ENCODE data around the gene PDCD1LG2.

Gene PDCD1LG2

GRCh38 chr9:5611321-5612184 is 101.2 kb downstream of the PDCD1LG2 start:
- TF ChIP-seq POLR2AphosphoS5 (IDR thresholded peaks at IDR 0.05; ENCODE audit: low read depth) (no peak), SPI1 (IDR thresholded peaks at IDR 0.05; ENCODE audit: borderline replicate concordance, low read depth) (no peak), GABPA (IDR thresholded peaks at IDR 0.05; ENCODE audit: low read depth) (no peak), CTCF (IDR thresholded peaks at IDR 0.05; ENCODE audit: insufficient read depth, low read length) (no peak), REST (IDR thresholded peaks at IDR 0.05; ENCODE audit: insufficient replicate concordance, low read depth) (no peak)
- DNase-seq (ENCODE audit: low read depth in 1 of 2, low spot score in 1 of 2): no peak
- no peak overlapping the region for H3K4me3 ChIP-seq (replicated peaks; ENCODE audit: insufficient read depth, low read length)
- no peaks in the 10 kb centered on the region for H3K27me3 ChIP-seq (ENCODE audit: insufficient read depth, poor library complexity, severe bottlenecking)
- no peak overlapping the region for H3K27ac ChIP-seq (replicated peaks)

- no peak for DNase-seq (ENCODE audit: low read depth in 1 of 2, low spot score in 1 of 2)
- TF ChIP-seq GABPA (IDR thresholded peaks at IDR 0.05; ENCODE audit: low read depth) (no peak), SPI1 (IDR thresholded peaks at IDR 0.05; ENCODE audit: borderline replicate concordance, low read depth) (no peak), CTCF (IDR thresholded peaks at IDR 0.05; ENCODE audit: insufficient read depth, low read length) (no peak), POLR2AphosphoS5 (IDR thresholded peaks at IDR 0.05; ENCODE audit: low read depth) (no peak), REST (IDR thresholded peaks at IDR 0.05; ENCODE audit: insufficient replicate concordance, low read depth) (no peak)
- Histone ChIP-seq H3K27me3 (ENCODE audit: insufficient read depth, poor library complexity, severe bottlenecking) (no peaks in the 10 kb centered on the region), H3K4me3 (replicated peaks; ENCODE audit: insufficient read depth, low read length) (no peak overlapping the region), H3K27ac (replicated peaks) (no peak overlapping the region)
Observed at GRCh38 chr9:5612185-5612530, 101.8 kb downstream of the PDCD1LG2 start.

GRCh38 chr9:5614192-5614591 is 103.9 kb downstream of the PDCD1LG2 start:
- H3K27ac ChIP-seq (replicated peaks): no peak overlapping the region
- H3K27me3 ChIP-seq (ENCODE audit: insufficient read depth, poor library complexity, severe bottlenecking): no peaks in the 10 kb centered on the region
- H3K4me3 ChIP-seq (replicated peaks; ENCODE audit: insufficient read depth, low read length): no peak overlapping the region
- DNase-seq (ENCODE audit: low read depth in 1 of 2, low spot score in 1 of 2): no peak
- TF ChIP-seq CTCF (IDR thresholded peaks at IDR 0.05; ENCODE audit: insufficient read depth, low read length) (no peak), SPI1 (IDR thresholded peaks at IDR 0.05; ENCODE audit: borderline replicate concordance, low read depth) (no peak), POLR2AphosphoS5 (IDR thresholded peaks at IDR 0.05; ENCODE audit: low read depth) (no peak), REST (IDR thresholded peaks at IDR 0.05; ENCODE audit: insufficient replicate concordance, low read depth) (no peak), GABPA (IDR thresholded peaks at IDR 0.05; ENCODE audit: low read depth) (no peak)

Measured in HL-60 (cell line).